Neuronal stem cell (in vitro differentiated cells): ENCODE data around the gene CARM1.

Experiments used
- DNase-seq: peaks from one replicate; pipeline ENCODE4 v3.0.0-alpha.2; 2013; ENCODE audit warnings: low spot score
- H2AFZ ChIP-seq: one replicate; pipeline ENCODE4 v1.6.1; 2013; ENCODE audit warnings: mild to moderate bottlenecking, low read length, inconsistent platforms
- H2AK5ac ChIP-seq: 2 replicates; pipeline ENCODE4 v1.6.1; 2013; ENCODE audit warnings: low read depth, mild to moderate bottlenecking, inconsistent platforms, low read length, moderate library complexity, mixed read lengths
- H2BK120ac ChIP-seq: 2 replicates; pipeline ENCODE4 v1.6.1; 2013; ENCODE audit warnings: low read depth, mild to moderate bottlenecking, inconsistent platforms, low read length, moderate library complexity, mixed read lengths
- H2BK12ac ChIP-seq: one replicate; pipeline ENCODE4 v1.6.1; 2013; ENCODE audit warnings: low read length, inconsistent platforms
- H2BK15ac ChIP-seq: 2 replicates; pipeline ENCODE4 v1.6.1; 2013; ENCODE audit warnings: mild to moderate bottlenecking, low read length, inconsistent platforms, mixed read lengths
- H2BK5ac ChIP-seq: one replicate; pipeline ENCODE4 v1.6.1; 2013; ENCODE audit warnings: inconsistent platforms, mild to moderate bottlenecking, low read length, moderate library complexity
- H3K14ac ChIP-seq: one replicate; pipeline ENCODE4 v1.6.1; 2013; ENCODE audit warnings: low read length, inconsistent platforms
- H3K18ac ChIP-seq: 2 replicates; pipeline ENCODE4 v1.6.1; 2013; ENCODE audit warnings: low read length, inconsistent platforms
- H3K23ac ChIP-seq: 2 replicates; pipeline ENCODE4 v1.6.1; 2013; ENCODE audit warnings: low read depth, mild to moderate bottlenecking, mixed read lengths, low read length, inconsistent platforms; ENCODE audit not compliant: poor library complexity
- H3K27ac ChIP-seq: replicated peaks from 3 replicates; pipeline ENCODE4 v1.5.1; 2013; ENCODE audit warnings: low read length, inconsistent platforms
- H3K27me3 ChIP-seq, 3 experiments: 2 replicates each; pipeline ENCODE4 v1.6.1; 2013; ENCODE audit warnings: low read length in 3 of 3, mild to moderate bottlenecking in 2 of 3, inconsistent platforms in 1 of 3, low read depth in 1 of 3, mixed read lengths in 1 of 3, moderate library complexity in 1 of 3; ENCODE audit not compliant: control insufficient read depth in 3 of 3, insufficient read depth in 3 of 3
- H3K36me3 ChIP-seq, 2 donors: replicated peaks in 1 of 2; 2 replicates each; pipeline ENCODE4 v1.6.1; 2013; ENCODE audit warnings: low read length in 2 of 2; ENCODE audit not compliant: control insufficient read depth in 2 of 2, insufficient read depth in 2 of 2
- H3K4ac ChIP-seq: 2 replicates; pipeline ENCODE4 v1.6.1; 2013; ENCODE audit warnings: inconsistent platforms, mild to moderate bottlenecking, low read length, moderate library complexity
- H3K4me1 ChIP-seq, 2 donors: 1 replicate in 1 of 2; 2 replicates in 1 of 2; pipeline ENCODE4 v1.6.1; 2013; ENCODE audit warnings: low read length in 2 of 2, low read depth in 1 of 2; ENCODE audit not compliant: control insufficient read depth in 2 of 2, insufficient read depth in 1 of 2
- H3K4me2 ChIP-seq: one replicate; pipeline ENCODE4 v1.6.1; 2013; ENCODE audit warnings: mild to moderate bottlenecking, low read length, inconsistent platforms; ENCODE audit not compliant: insufficient read depth, poor library complexity, severe bottlenecking
- H3K4me3 ChIP-seq, 2 donors: 2 replicates each; pipeline ENCODE4 v1.5.1; 2013; ENCODE audit warnings: low read length in 2 of 2, mild to moderate bottlenecking in 2 of 2, inconsistent platforms in 1 of 2, moderate library complexity in 1 of 2
- H3K79me1 ChIP-seq: one replicate; pipeline ENCODE4 v1.6.1; 2013; ENCODE audit warnings: low read depth, mild to moderate bottlenecking, inconsistent platforms, low read length, moderate library complexity
- H3K9ac ChIP-seq: one replicate; pipeline ENCODE4 v1.6.1; 2013; ENCODE audit warnings: mild to moderate bottlenecking, low read depth, low read length, inconsistent platforms; ENCODE audit not compliant: poor library complexity
- H3K9me3 ChIP-seq, 2 donors: replicated peaks in 1 of 2; 2 replicates each; pipeline versions ENCODE3 to v1.6.1; 2013; ENCODE audit warnings: low read length in 2 of 2, mild to moderate bottlenecking in 2 of 2, inconsistent platforms in 1 of 2, low read depth in 1 of 2, mixed read lengths in 1 of 2, moderate library complexity in 1 of 2; ENCODE audit not compliant: control insufficient read depth in 2 of 2, insufficient read depth in 1 of 2
- H4K8ac ChIP-seq: one replicate; pipeline ENCODE4 v1.6.1; 2013; ENCODE audit warnings: low read depth, mild to moderate bottlenecking, inconsistent platforms, low read length, moderate library complexity
- H4K91ac ChIP-seq: one replicate; pipeline ENCODE4 v1.6.1; 2013; ENCODE audit warnings: low read length, low read depth, mild to moderate bottlenecking, inconsistent platforms; ENCODE audit not compliant: poor library complexity
- WGBS, 2 donors: extraction: QIAGEN DNeasy Blood & Tissue Kit; methylation state at CpG; one replicate each; pipeline ENCODE4 v1.1.7; 2013; ENCODE audit warnings: missing lambda C conversion rate in 2 of 2, mixed read lengths in 1 of 2; ENCODE audit not compliant: insufficient read length in 2 of 2, insufficient replicate concordance in 1 of 2; ENCODE audit errors: extremely low coverage in 2 of 2; 5-methylcytosine and 5-hydroxymethylcytosine counted together

CARM1 gene

GRCh38 chr19:10921910-10922637 is 50.7 kb downstream of the CARM1 start:
- no peaks in the 10 kb centered on the region for H3K27me3 ChIP-seq
- WGBS, 2 donors, result no CpG with 5 or more reads among the region's 33 CpGs
- peaks cover 7% of the 10 kb centered on the region for H3K79me1 ChIP-seq
- H3K14ac ChIP-seq, result no peak overlapping the region
- H4K91ac ChIP-seq, result no peak overlapping the region
- no peak overlapping the region for H2AK5ac ChIP-seq
- H3K27ac ChIP-seq, result no peak overlapping the region
- H2BK12ac ChIP-seq, result no peak overlapping the region
- H3K4me2 ChIP-seq, result no peak overlapping the region
- no peak overlapping the region for H2BK15ac ChIP-seq
- H3K18ac ChIP-seq, result no peak overlapping the region
- peak overlapping the region; percentile 35 for H3K23ac ChIP-seq
- H2AFZ ChIP-seq, result no peak overlapping the region
- no peaks in the 10 kb centered on the region for H3K4me1 ChIP-seq
- no peak overlapping the region for H3K4ac ChIP-seq
- peaks cover 37 to 79% of the 10 kb centered on the region in 2 donors for H3K36me3 ChIP-seq
- H3K9ac ChIP-seq, result no peak overlapping the region
- H2BK5ac ChIP-seq, result no peak overlapping the region
- no peak overlapping the region for H3K4me3 ChIP-seq
- no peak overlapping the region for H2BK120ac ChIP-seq
- H4K8ac ChIP-seq, result no peak overlapping the region
- no peaks in the 10 kb centered on the region for H3K9me3 ChIP-seq
- no peak for DNase-seq

GRCh38 chr19:10922638-10923014 is 51.3 kb downstream of the CARM1 start:
- Histone ChIP-seq H2BK5ac (no peak overlapping the region), H2BK120ac (no peak overlapping the region)

GRCh38 chr19:10923260-10924112 is 52.1 kb downstream of the CARM1 start:
- Histone ChIP-seq H2BK15ac (no peak overlapping the region), H3K9ac (no peak overlapping the region), H2BK120ac (peak overlapping the region; percentile 61), H3K4ac (no peak overlapping the region), H4K91ac (no peak overlapping the region), H3K36me3 (peaks cover 38 to 71% of the 10 kb centered on the region in 2 donors), H3K23ac (peak overlapping the region; percentile 52), H3K9me3 (no peaks in the 10 kb centered on the region), H3K27me3 (no peaks in the 10 kb centered on the region), H2BK5ac (peak overlapping the region; percentile 66), H2BK12ac (no peak overlapping the region), H3K27ac (no peak overlapping the region), H3K4me2 (no peak overlapping the region), H2AK5ac (no peak overlapping the region), H3K79me1 (peaks cover 9% of the 10 kb centered on the region), H4K8ac (no peak overlapping the region), H3K18ac (peak overlapping the region; percentile 48), H3K4me3 (no peak overlapping the region), H3K4me1 (peaks cover 5% of the 10 kb centered on the region in 2 donors), H3K14ac (no peak overlapping the region), H2AFZ (no peak overlapping the region)
- no peak for DNase-seq
- WGBS, 2 donors, result no CpG with 5 or more reads among the region's 29 CpGs

More at GRCh38 chr19:10922638-10923014, 51.3 kb downstream of the CARM1 start:
- no peak for DNase-seq
- Histone ChIP-seq H3K4me3 (no peak overlapping the region), H3K27ac (no peak overlapping the region), H2BK15ac (no peak overlapping the region), H3K18ac (no peak overlapping the region), H2BK12ac (no peak overlapping the region), H3K14ac (no peak overlapping the region), H3K27me3 (no peaks in the 10 kb centered on the region), H2AK5ac (no peak overlapping the region), H3K4ac (no peak overlapping the region), H3K9me3 (no peaks in the 10 kb centered on the region), H3K4me1 (peaks cover under 1 to 2% of the 10 kb centered on the region in 2 donors), H2AFZ (no peak overlapping the region), H3K4me2 (no peak overlapping the region), H3K23ac (peak overlapping the region; percentile 35), H3K36me3 (peaks cover 39 to 79% of the 10 kb centered on the region in 2 donors), H3K9ac (no peak overlapping the region), H4K8ac (no peak overlapping the region), H3K79me1 (peaks cover 7% of the 10 kb centered on the region), H4K91ac (no peak overlapping the region)
- WGBS, 2 donors, result no CpG with 5 or more reads among the region's 13 CpGs

GRCh38 chr19:10924597-10924996 is 53.2 kb downstream of the CARM1 start:
- Histone ChIP-seq H3K18ac (no peak overlapping the region), H3K4me2 (no peak overlapping the region), H3K36me3 (peaks cover 32 to 63% of the 10 kb centered on the region in 2 donors), H3K27me3 (no peaks in the 10 kb centered on the region), H3K14ac (no peak overlapping the region), H3K4ac (no peak overlapping the region), H3K9ac (no peak overlapping the region), H3K27ac (no peak overlapping the region), H2BK12ac (no peak overlapping the region), H3K23ac (peak overlapping the region; percentile 52), H3K9me3 (no peaks in the 10 kb centered on the region), H3K79me1 (peaks cover 18% of the 10 kb centered on the region), H3K4me1 (peaks cover 7 to 9% of the 10 kb centered on the region in 2 donors), H2AK5ac (no peak overlapping the region), H2BK5ac (peak overlapping the region; percentile 66), H2AFZ (no peak overlapping the region), H2BK15ac (no peak overlapping the region), H3K4me3 (no peak overlapping the region), H4K8ac (no peak overlapping the region), H4K91ac (no peak overlapping the region), H2BK120ac (no peak overlapping the region)
- no CpG with 5 or more reads among the region's 13 CpGs for WGBS, 2 donors
- DNase-seq, result no peak
